ENCODE data around the gene CEP112. TPM values are rescaled to one million over a fixed set of nuclear protein-coding genes. Genes with fewer than 3 reads are reported as not detected.

CEP112 gene
- total and polyA plus RNA-seq, 2 of the 8 experiments (the other 6 are each of a cell fraction or from before 2014, with no cell fraction given), result 0.62 to 3.1 TPM

DNA sequence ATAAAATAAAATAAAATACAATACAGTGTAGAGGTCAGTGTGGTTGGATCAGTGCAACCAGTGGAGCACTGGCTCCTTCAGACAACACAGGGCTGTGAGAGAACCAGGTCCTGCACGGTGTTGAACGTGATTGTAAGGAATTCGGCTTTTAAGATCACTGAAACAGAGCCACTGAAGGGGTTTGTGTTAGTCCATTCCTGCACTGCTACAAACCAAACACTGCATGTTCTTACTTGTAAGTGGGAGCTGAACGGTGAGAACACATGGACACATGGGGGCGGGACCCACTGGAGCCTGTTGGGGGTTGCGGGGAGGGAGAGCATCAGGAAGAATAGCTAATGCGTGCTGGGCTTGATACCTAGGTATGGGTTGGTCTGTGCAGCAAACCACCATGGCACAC lies 437.3 kb downstream of the CEP112 start:
- TF ChIP-seq KDM4A (IDR thresholded peaks at IDR 0.05; ENCODE audit: low read depth, low read length, severe bottlenecking) (no peak), BACH1 (IDR thresholded peaks at IDR 0.05; ENCODE audit: low read length) (no peak), YY1 (IDR thresholded peaks at IDR 0.05; ENCODE audit: low read depth, low read length) (no peak), RFX5 (IDR thresholded peaks at IDR 0.05; ENCODE audit: borderline replicate concordance, low read depth, low read length) (no peak), POLR2A (IDR thresholded peaks at IDR 0.05; ENCODE audit: control extremely low read depth in 1 of 2, low read depth in 2 of 2, low read length in 2 of 2) (no peak), NANOG (IDR thresholded peaks at IDR 0.05; ENCODE audit: insufficient read depth, low read depth, low read length, poor library complexity, severe bottlenecking) (no peak)
- TF ChIP-seq, protein P1, sequence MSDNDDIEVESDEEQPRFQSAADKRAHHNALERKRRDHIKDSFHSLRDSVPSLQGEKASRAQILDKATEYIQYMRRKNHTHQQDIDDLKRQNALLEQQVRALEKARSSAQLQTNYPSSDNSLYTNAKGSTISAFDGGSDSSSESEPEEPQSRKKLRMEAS (IDR thresholded peaks at IDR 0.05), result no peak
- no peak overlapping the region for H2BK120ac ChIP-seq (replicated peaks; ENCODE audit: low read depth, low read length)
- H3K4me3 ChIP-seq (ENCODE audit: extremely low read depth in 1 of 4, insufficient read depth in 2 of 4, low read depth in 3 of 4, low read length in 4 of 4), result no peak overlapping the region
- H4K91ac ChIP-seq (replicated peaks; ENCODE audit: insufficient read length, low read length), result no peak overlapping the region
- WGBS, 2 experiments (ENCODE audit: extremely low coverage in 1 of 2, insufficient coverage in 1 of 2, insufficient read length in 1 of 2, insufficient replicate concordance in 2 of 2, low coverage in 1 of 2, low lambda C conversion rate in 2 of 2, missing lambda C conversion rate in 1 of 2), result 80% methylated on average over 7 of the region's 7 CpGs; no CpG with 5 or more reads in 1 of the 2 experiments
- H3K14ac ChIP-seq (ENCODE audit: insufficient read length), result no peak overlapping the region
- FAIRE-seq, result no peak
- H3K23me2 ChIP-seq (ENCODE audit: low read depth, low read length), result no peaks in the 10 kb centered on the region; the same call in 1 of the 2 replicates
- no peak overlapping the region for H3K4me2 ChIP-seq (ENCODE audit: insufficient read depth in 1 of 2, low read depth in 2 of 2, low read length in 2 of 2)
- no peak overlapping the region for H2BK15ac ChIP-seq (ENCODE audit: low read length)
- H3K56ac ChIP-seq (replicated peaks; ENCODE audit: insufficient read length, low read depth, low read length), result no peak overlapping the region
- no peak overlapping the region for H2BK12ac ChIP-seq (ENCODE audit: low read depth, low read length)
- H3K27ac ChIP-seq (ENCODE audit: low read depth, low read length), result no peak overlapping the region
- no peak overlapping the region for H3K23ac ChIP-seq (ENCODE audit: insufficient read length)
- no peak overlapping the region for H3K4ac ChIP-seq (replicated peaks; ENCODE audit: insufficient read length, low read depth, low read length)
- H3K27me3 ChIP-seq (replicated peaks in 1 of 4; ENCODE audit: control insufficient read depth in 3 of 4, extremely low read depth in 1 of 4, insufficient read depth in 3 of 4, low read length in 3 of 4), result no peaks in the 10 kb centered on the region
- no peak overlapping the region for H2AK5ac ChIP-seq (ENCODE audit: low read depth, low read length)
- POLR2A ChIA-PET (ENCODE audit: partially characterized antibody), result no interaction called here
- no peaks in the 10 kb centered on the region for H3K79me2 ChIP-seq (ENCODE audit: control insufficient read depth in 1 of 2, insufficient read depth in 2 of 2, low read length in 2 of 2)
- no peaks in the 10 kb centered on the region for H3K36me3 ChIP-seq (ENCODE audit: control insufficient read depth in 2 of 4, insufficient read depth in 4 of 4, low read length in 3 of 4)
- no peaks in the 10 kb centered on the region for H4K20me1 ChIP-seq (replicated peaks in 1 of 2; ENCODE audit: control insufficient read depth in 1 of 2, insufficient read depth in 2 of 2, low read length in 2 of 2)
- CTCF ChIA-PET (ENCODE audit: partially characterized antibody), result no interaction called here
- H3K79me1 ChIP-seq (ENCODE audit: low read depth, low read length), result no peaks in the 10 kb centered on the region
- H2BK20ac ChIP-seq (ENCODE audit: low read length), result no peak overlapping the region
- H2BK5ac ChIP-seq (ENCODE audit: low read depth, low read length), result no peak overlapping the region
- H4K5ac ChIP-seq (ENCODE audit: insufficient read length, low read depth, low read length), result no peak overlapping the region
- peaks cover 0 to 3% (median 0%) of the 10 kb centered on the region in 4 experiments; a peak in 1 of 7 replicates for H3K4me1 ChIP-seq (replicated peaks in 1 of 4; ENCODE audit: control insufficient read depth in 3 of 4, insufficient read depth in 4 of 4, low read length in 3 of 4)
- DNase-seq (ENCODE audit: low read depth in 1 of 2, low spot score in 2 of 2), result no peak
- H2AFZ ChIP-seq (ENCODE audit: low read length), result no peak overlapping the region
- H3K9me3 ChIP-seq (ENCODE audit: insufficient read depth in 2 of 2, low read depth in 1 of 2, low read length in 1 of 2), result no peaks in the 10 kb centered on the region
- no peak overlapping the region for H3K9ac ChIP-seq (replicated peaks in 1 of 4; ENCODE audit: extremely low read depth in 1 of 4, low read depth in 3 of 4, low read length in 3 of 4)
- H3K18ac ChIP-seq (ENCODE audit: extremely low read depth, low read length), result no peak overlapping the region
- no peak overlapping the region for H4K8ac ChIP-seq (ENCODE audit: extremely low read depth, insufficient read depth, low read length)

Measured in H1 (cell line).